B cell (primary cell): ENCODE measurements around the gene ARHGEF38. TPM values are rescaled to one million over a fixed set of nuclear protein-coding genes. Genes with fewer than 3 reads are reported as not detected.

Source experiments
- ATAC-seq: fragments of 200-7000 bp; cut with Tn5 transposase; one replicate; pipeline ENCODE4 v1.10.0; 2021; ENCODE audit warnings: low read depth, mild to moderate bottlenecking, moderate number of reproducible peaks, moderate library complexity
- CTCF ChIA-PET: fragments of 350-600 bp; sonication (Branson Sonifier 250); formaldehyde crosslinking; loops from one replicate; lab custom pipeline; 2021; ENCODE audit warnings: antibody characterized with exemption, inconsistent platforms; lab: Charles Lee
- POLR2A ChIA-PET: fragments of 350-600 bp; sonication (Branson Sonifier 250); formaldehyde crosslinking; loops from one replicate; lab custom pipeline; 2021; ENCODE audit warnings: antibody characterized with exemption; lab: Charles Lee
- DNase-seq: peaks from one replicate; pipeline ENCODE4 v3.0.0; 2013
- H2AFZ ChIP-seq: 2 replicates; pipeline ENCODE4 v1.6.1; 2012; ENCODE audit warnings: mild to moderate bottlenecking, low read depth, low read length; ENCODE audit not compliant: insufficient read depth, poor library complexity, severe bottlenecking
- H3K27ac ChIP-seq, 2 donors: 1 replicate in 1 of 2; 2 replicates in 1 of 2; pipeline ENCODE4 v1.5.1; 2012 to 2013; ENCODE audit warnings: low read length in 2 of 2, mild to moderate bottlenecking in 2 of 2, moderate library complexity in 1 of 2
- H3K27me3 ChIP-seq, 4 experiments: fragments of 200-600 bp in 1 of 4; sonication (generic) in 1 of 4; replicated peaks in 1 of 4; 1 replicate in 2 of 4; 2 replicates in 2 of 4; pipeline versions ENCODE4 v1.6.1 to v1.7.0; 2013 to 2016; ENCODE audit warnings: low read length in 3 of 4, mild to moderate bottlenecking in 2 of 4, mixed read lengths in 1 of 4, moderate library complexity in 1 of 4; ENCODE audit not compliant: insufficient read depth in 4 of 4, control insufficient read depth in 3 of 4; ENCODE audit errors: control extremely low read depth in 1 of 4
- H3K36me3 ChIP-seq, 2 experiments: replicated peaks in 1 of 2; 1 replicate in 1 of 2; 2 replicates in 1 of 2; pipeline versions ENCODE4 v1.6.1 to v1.7.1; 2013; ENCODE audit warnings: low read length in 1 of 2; ENCODE audit not compliant: insufficient read depth in 2 of 2, control insufficient read depth in 1 of 2; ENCODE audit errors: control extremely low read depth in 1 of 2, extremely low read depth in 1 of 2
- H3K4me1 ChIP-seq, 2 donors: fragments of 200-600 bp in 1 of 2; sonication (generic) in 1 of 2; 1 replicate in 1 of 2; 2 replicates in 1 of 2; pipeline versions ENCODE4 v1.5.1 to v1.6.1; 2013 to 2017; ENCODE audit warnings: low read length in 2 of 2; ENCODE audit not compliant: control insufficient read depth in 2 of 2, insufficient read depth in 2 of 2
- H3K4me2 ChIP-seq: replicated peaks from 2 replicates; pipeline ENCODE3; 2012; ENCODE audit warnings: mild to moderate bottlenecking, low read depth, low read length; ENCODE audit not compliant: poor library complexity, severe bottlenecking
- H3K4me3 ChIP-seq, 5 experiments: fragments of 200-600 bp in 1 of 5; sonication (generic) in 1 of 5; 1 replicate in 3 of 5; 2 replicates in 2 of 5; pipeline versions ENCODE4 v1.5.1 to v1.7.0; 2011 to 2016; ENCODE audit warnings: low read length in 4 of 5, mild to moderate bottlenecking in 4 of 5, low read depth in 2 of 5, control low read depth in 1 of 5, moderate library complexity in 1 of 5; ENCODE audit not compliant: insufficient read depth in 1 of 5; ENCODE audit errors: control extremely low read depth in 1 of 5, extremely low read depth in 1 of 5
- H3K79me2 ChIP-seq: fragments of 200-600 bp; sonication (generic); one replicate; pipeline ENCODE4 v1.6.0; 2016; ENCODE audit warnings: low read length; ENCODE audit not compliant: control insufficient read depth, insufficient read depth
- H3K9ac ChIP-seq: fragments of 200-600 bp; sonication (generic); 2 replicates; pipeline ENCODE4 v1.6.1; 2017; ENCODE audit warnings: mild to moderate bottlenecking, low read length, moderate library complexity
- H3K9me3 ChIP-seq, 3 donors: one replicate each; pipeline versions ENCODE4 v1.6.1 to v1.7.1; 2013; ENCODE audit warnings: low read length in 2 of 3; ENCODE audit not compliant: control insufficient read depth in 2 of 3, insufficient read depth in 1 of 3; ENCODE audit errors: control extremely low read depth in 1 of 3
- H4K20me1 ChIP-seq: 2 replicates; pipeline ENCODE4 v1.6.0; 2012; ENCODE audit warnings: mild to moderate bottlenecking, low read length; ENCODE audit not compliant: insufficient read depth, control insufficient read depth, poor library complexity, severe bottlenecking
- H3K27ac Mint-ChIP-seq: one replicate; pipeline ENCODE4 v1.8.0; 2021; ENCODE audit warnings: mixed read lengths
- H3K27me3 Mint-ChIP-seq: one replicate; pipeline ENCODE4 v1.8.0; 2021; ENCODE audit warnings: mixed read lengths
- H3K4me1 Mint-ChIP-seq: one replicate; pipeline ENCODE4 v1.8.0; 2021; ENCODE audit warnings: mixed read lengths
- H3K4me3 Mint-ChIP-seq: one replicate; pipeline ENCODE4 v1.8.0; 2021; ENCODE audit warnings: mixed read lengths
- H3K9me3 Mint-ChIP-seq: one replicate; pipeline ENCODE4 v1.8.0; 2022; ENCODE audit warnings: mixed read lengths; ENCODE audit not compliant: insufficient read depth
- EZH2 ChIP-seq: IDR thresholded peaks from 2 replicates; pipeline ENCODE4 v1.6.1; 2012; ENCODE audit warnings: borderline replicate concordance, low read depth, mild to moderate bottlenecking, moderate library complexity, low read length; ENCODE audit not compliant: insufficient read depth, poor library complexity, severe bottlenecking
- WGBS: methylation state at CpG from one replicate; pipeline ENCODE4 v1.1.5; 2013; ENCODE audit warnings: missing lambda C conversion rate; ENCODE audit not compliant: insufficient coverage; 5-methylcytosine and 5-hydroxymethylcytosine counted together
- intact Hi-C: fragments of 100-400 bp; cut with micrococcal nuclease; formaldehyde crosslinking; loops from one replicate; pipeline ENCODE4 v1.10.0; 2022
- polyA plus RNA-seq: library from polyadenylated mRNA; depleted of rRNA; stranded (reverse); fragments of >200 nt; gene quantifications from 2 replicates; pipeline ENCODE4 v1.2.3, GENCODE V29; 2012
- total RNA-seq, 2 donors: library from RNA; stranded (reverse); fragments of 120-200 nt in 1 of 2; gene quantifications; 1 replicate in 1 of 2; 2 replicates in 1 of 2; pipeline versions ENCODE4 v1.2.3 to v1.2.4, GENCODE V29; 2013 to 2022
- TF ChIP-seq, protein P1 (sequence below): fragments of 200-600 bp; IDR thresholded peaks from one replicate; pipeline ENCODE4 v1.8.0; 2022; ENCODE audit warnings: antibody characterized with exemption, mild to moderate bottlenecking

Gene ARHGEF38
- total and polyA plus RNA-seq, 2 donors (not counting 1 experiment from before 2014, with no cell fraction given): not detected

DNA sequence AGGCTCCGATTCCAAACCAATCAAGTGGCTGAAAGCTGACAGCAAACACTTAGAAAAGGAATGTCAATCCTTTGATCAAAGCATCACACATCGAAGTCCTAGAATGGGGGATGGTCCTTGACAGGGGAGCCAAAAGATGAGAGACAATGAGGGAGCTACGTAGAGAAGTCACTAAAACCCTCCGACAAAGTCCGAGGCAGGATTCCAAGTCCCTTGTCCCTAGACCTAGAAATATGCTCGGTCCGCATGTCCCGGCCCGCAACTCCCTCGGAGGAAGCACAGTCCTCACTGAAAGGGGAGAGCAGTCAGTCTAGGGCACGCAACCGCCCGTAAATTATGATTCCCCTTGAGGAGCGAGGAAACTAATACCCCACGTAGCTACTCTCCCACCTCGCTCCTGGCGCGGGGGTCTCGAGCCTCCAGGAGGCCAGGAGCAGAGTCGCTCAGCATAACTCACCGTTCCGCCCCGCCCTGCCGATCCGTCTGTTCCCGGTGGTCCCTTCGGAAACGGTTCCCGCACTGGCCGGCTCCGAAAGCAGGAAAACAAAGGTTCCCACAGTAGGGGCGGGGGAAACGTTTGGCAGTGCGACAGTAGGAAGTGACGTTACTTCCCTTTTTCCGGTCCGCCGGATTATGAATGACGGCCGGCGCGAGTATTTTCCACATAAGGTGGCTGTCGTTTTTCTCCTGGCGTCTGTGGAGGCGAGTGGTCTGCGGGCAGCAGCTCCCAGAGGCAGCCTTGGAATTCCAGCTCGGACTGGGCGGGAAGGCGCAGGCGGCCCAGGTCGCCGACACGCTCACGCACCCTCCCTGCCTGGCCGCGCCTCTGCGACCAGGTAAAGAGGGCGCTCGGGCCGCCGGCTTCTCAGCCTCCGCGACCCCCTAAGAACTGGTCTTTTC, 156.0 kb downstream of the ARHGEF38 start, which contains the start of the genes GSTCD and INTS12:
TSS of gene GSTCD (plus strand) at position 604 of the 900 bp plus-strand sequence. CDS start 8,830 bp downstream, outside the sequence.
TSS of gene INTS12 (minus strand) at position 509 of the 900 bp plus-strand sequence. CDS start 8,684 bp downstream, outside the sequence.
- Histone ChIP-seq H3K27me3 (no peaks in the 10 kb centered on the region), H3K4me1 (peaks cover 14 to 19% of the 10 kb centered on the region in 2 donors), H4K20me1 (peaks cover 4% of the 10 kb centered on the region), H3K27ac (peak within 1 kb of the TSS; percentile 81 to 92), H3K9me3 (no peaks in the 10 kb centered on the region), H3K36me3 (peaks cover 0 to 3% of the 10 kb centered on the region in 2 experiments), H2AFZ (peak within 1 kb of the TSS; percentile 95), H3K79me2 (peaks cover 70% of the 10 kb centered on the region), H3K4me3 (peak within 1 kb of the TSS; percentile 80 to 99 (median 90)), H3K4me2 (peak within 1 kb of the TSS; percentile 80), H3K9ac (peak within 1 kb of the TSS; percentile 94)
- no peak for TF ChIP-seq EZH2
- TF ChIP-seq, protein P1, sequence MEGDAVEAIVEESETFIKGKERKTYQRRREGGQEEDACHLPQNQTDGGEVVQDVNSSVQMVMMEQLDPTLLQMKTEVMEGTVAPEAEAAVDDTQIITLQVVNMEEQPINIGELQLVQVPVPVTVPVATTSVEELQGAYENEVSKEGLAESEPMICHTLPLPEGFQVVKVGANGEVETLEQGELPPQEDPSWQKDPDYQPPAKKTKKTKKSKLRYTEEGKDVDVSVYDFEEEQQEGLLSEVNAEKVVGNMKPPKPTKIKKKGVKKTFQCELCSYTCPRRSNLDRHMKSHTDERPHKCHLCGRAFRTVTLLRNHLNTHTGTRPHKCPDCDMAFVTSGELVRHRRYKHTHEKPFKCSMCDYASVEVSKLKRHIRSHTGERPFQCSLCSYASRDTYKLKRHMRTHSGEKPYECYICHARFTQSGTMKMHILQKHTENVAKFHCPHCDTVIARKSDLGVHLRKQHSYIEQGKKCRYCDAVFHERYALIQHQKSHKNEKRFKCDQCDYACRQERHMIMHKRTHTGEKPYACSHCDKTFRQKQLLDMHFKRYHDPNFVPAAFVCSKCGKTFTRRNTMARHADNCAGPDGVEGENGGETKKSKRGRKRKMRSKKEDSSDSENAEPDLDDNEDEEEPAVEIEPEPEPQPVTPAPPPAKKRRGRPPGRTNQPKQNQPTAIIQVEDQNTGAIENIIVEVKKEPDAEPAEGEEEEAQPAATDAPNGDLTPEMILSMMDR: no peak
- Mint-ChIP-seq H3K4me1 (peaks cover 37% of the 10 kb centered on the region), H3K27me3 (no peaks in the 10 kb centered on the region), H3K4me3 (peak within 1 kb of the TSS; percentile 100), H3K27ac (peak within 1 kb of the TSS; percentile 98), H3K9me3 (no peaks in the 10 kb centered on the region)
- intact Hi-C loops: loop anchor here (1.0 to 5.0 kb wide), 4 partner anchors 234 to 966 kb away; partner anchors contain the start of genes AIMP1, PPA2, TBCK and TET2
- ChIA-PET CTCF (interaction anchor here (0.8 to 1.5 kb wide), 3 partner anchors 9 to 237 kb away, joined by 3 to 5 read pairs (median 5); no protein-coding TSS in a partner anchor), POLR2A (no interaction called here)
- WGBS: under 1% methylated on average over 62 of the region's 63 CpGs
- ATAC-seq (peak; percentile 94), DNase-seq (peak; percentile 94)
